ENCODE results near the gene MAP7. TPM values are rescaled to one million over a fixed set of nuclear protein-coding genes. Genes with fewer than 3 reads are reported as not detected.

MAP7 gene
- total and polyA plus RNA-seq, 9 of the 15 experiments (the other 6 are each of a cell fraction or from before 2014, with no cell fraction given) = 0.76 to 7.7 (median 3.9) TPM

DNA sequence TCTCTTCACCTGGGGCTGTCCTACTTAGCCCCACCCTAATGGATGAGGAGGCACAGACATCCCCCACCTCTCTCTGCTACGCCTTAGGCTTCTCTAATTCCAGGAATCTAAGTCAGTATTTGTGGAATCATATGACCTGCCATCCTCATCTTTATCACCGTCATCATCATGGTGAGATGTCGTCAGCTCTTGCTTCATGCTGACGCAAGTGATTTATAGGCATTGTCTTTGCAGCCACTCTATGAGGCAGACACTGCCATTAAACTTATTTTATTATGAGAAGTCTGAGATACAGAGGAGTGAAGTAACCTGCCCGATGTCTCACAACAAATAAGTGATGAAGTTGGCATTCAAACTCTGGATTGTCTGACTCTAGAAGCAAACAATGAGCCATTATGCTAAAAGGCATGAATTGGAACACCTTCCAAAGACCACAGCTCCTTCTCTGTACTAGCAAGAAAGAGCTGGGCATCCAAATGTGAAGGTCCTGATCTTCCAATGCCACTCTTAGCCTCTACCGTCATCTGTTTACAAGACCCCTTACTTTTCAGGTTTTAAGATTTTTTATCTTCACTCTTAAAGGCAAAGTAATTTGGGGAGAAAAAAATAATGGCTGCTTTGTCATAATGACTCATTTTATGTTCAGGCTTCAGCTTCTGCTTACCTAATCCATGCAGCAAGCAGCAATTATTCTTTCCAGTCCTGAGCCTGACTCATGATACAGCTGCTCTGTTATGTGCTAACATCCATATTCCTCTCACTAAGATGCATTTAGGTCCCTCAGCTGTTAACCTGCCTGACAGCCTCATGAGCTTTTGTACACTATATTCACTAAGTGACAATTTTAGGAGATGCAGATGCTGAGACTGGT, 146.9 kb downstream of the MAP7 start (continued):
- no peak for TF ChIP-seq SIN3A (IDR thresholded peaks at IDR 0.05; ENCODE audit: borderline replicate concordance in 2 of 2, control insufficient read depth in 1 of 2, low read depth in 2 of 2, low read length in 2 of 2)
- TF ChIP-seq HIVEP1 (CRISPR knock-in tag; IDR thresholded peaks at IDR 0.05) = no peak
- TF ChIP-seq TSC22D4 (tag; IDR thresholded peaks at IDR 0.05) = no peak
- TF ChIP-seq SNIP1 (IDR thresholded peaks at IDR 0.05; ENCODE audit: low read depth) = no peak
- TF ChIP-seq TBP (optimal IDR thresholded peaks at IDR 0.05; ENCODE audit: low read depth, low read length) = no peak
- TF ChIP-seq ZNF274 (IDR thresholded peaks at IDR 0.05; ENCODE audit: borderline replicate concordance, low read depth, low read length) = no peak
- peak; percentile 25 for TF ChIP-seq CCNT2 (IDR thresholded peaks at IDR 0.05; ENCODE audit: borderline replicate concordance, extremely low read depth, insufficient read length, low read depth, low read length)
- no peak for TF ChIP-seq ZNF436 (CRISPR knock-in tag; IDR thresholded peaks at IDR 0.05)
- peak; percentile 56 for TF ChIP-seq ZNF589 (CRISPR knock-in tag; IDR thresholded peaks at IDR 0.05; ENCODE audit: low read depth)
- TF ChIP-seq, protein P1, sequence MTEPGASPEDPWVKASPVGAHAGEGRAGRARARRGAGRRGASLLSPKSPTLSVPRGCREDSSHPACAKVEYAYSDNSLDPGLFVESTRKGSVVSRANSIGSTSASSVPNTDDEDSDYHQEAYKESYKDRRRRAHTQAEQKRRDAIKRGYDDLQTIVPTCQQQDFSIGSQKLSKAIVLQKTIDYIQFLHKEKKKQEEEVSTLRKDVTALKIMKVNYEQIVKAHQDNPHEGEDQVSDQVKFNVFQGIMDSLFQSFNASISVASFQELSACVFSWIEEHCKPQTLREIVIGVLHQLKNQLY (CRISPR knock-in tag; conservative IDR thresholded peaks at IDR 0.05) = no peak
- no peak for TF ChIP-seq MTA1 (IDR thresholded peaks at IDR 0.05; ENCODE audit: borderline replicate concordance)
- no peak for TF ChIP-seq SRF (CRISPR knock-in tag; IDR thresholded peaks at IDR 0.05)
- TF ChIP-seq GATA2 (CRISPR knock-in tag; IDR thresholded peaks at IDR 0.05) = peak; percentile 82
- no peak for TF ChIP-seq MCM2 (IDR thresholded peaks at IDR 0.05; ENCODE audit: low read depth)
- no peak for TF ChIP-seq EWSR1 (IDR thresholded peaks at IDR 0.05; ENCODE audit: borderline replicate concordance, low read depth, partially characterized antibody)
- TF ChIP-seq NONO (IDR thresholded peaks at IDR 0.05; ENCODE audit: low read depth in 2 of 2, low read length in 1 of 2) = 0 out of 4 replicates have a peak, but pooled peaks of 1 of the 2 experiments have one; percentile 45
- no peak for TF ChIP-seq ZNF175 (CRISPR knock-in tag; IDR thresholded peaks at IDR 0.05; ENCODE audit: low read depth)
- no peak for TF ChIP-seq STAT5B (CRISPR knock-in tag; IDR thresholded peaks at IDR 0.05)
- no peak for TF ChIP-seq ZFP30 (CRISPR knock-in tag; IDR thresholded peaks at IDR 0.05; ENCODE audit: borderline replicate concordance)
- TF ChIP-seq SFPQ (IDR thresholded peaks at IDR 0.05; ENCODE audit: low read depth, low read length) = no peak
- no peak for TF ChIP-seq ZBTB43 (CRISPR knock-in tag; IDR thresholded peaks at IDR 0.05)
- TF ChIP-seq RBFOX2 (IDR thresholded peaks at IDR 0.05; ENCODE audit: low read depth, low read length) = no peak
